PC-9 (cell line): ENCODE results near the gene ACAP3.

Experiments
- EZH2 ChIP-seq: fragments of 200-600 bp; sonication (generic); IDR thresholded peaks from 2 replicates; pipeline ENCODE4 v1.8.0; 2017; ENCODE audit warnings: antibody characterized with exemption, low read depth
- TF ChIP-seq, protein P1 (sequence below): fragments of 200-600 bp; sonication (generic); conservative IDR thresholded peaks from 2 replicates; pipeline ENCODE4 v1.6.1; 2017; ENCODE audit warnings: mixed run types, antibody characterized with exemption, mild to moderate bottlenecking, moderate library complexity

DNA sequence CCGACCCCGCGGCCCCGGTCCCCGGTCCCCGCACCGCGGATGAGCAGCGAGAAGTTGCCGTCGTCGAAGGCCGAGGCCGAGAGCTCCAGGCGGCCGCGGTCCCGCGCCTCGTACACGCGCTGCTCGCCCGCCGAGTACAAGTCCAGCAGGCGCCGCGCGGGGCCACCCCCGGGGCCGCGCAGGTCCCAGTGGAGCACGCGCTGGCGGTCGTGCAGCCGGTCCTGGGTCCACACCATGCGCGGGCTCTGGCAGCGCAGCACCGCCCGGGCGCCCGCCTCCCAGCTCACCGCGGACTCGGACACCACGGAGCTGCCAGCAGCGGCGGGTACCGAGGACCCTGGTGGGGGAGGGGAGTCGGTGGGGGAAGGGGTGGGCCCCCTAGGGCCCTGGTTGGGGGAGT is 47.7 kb upstream of the ACAP3 start:
- TF ChIP-seq, protein P1, sequence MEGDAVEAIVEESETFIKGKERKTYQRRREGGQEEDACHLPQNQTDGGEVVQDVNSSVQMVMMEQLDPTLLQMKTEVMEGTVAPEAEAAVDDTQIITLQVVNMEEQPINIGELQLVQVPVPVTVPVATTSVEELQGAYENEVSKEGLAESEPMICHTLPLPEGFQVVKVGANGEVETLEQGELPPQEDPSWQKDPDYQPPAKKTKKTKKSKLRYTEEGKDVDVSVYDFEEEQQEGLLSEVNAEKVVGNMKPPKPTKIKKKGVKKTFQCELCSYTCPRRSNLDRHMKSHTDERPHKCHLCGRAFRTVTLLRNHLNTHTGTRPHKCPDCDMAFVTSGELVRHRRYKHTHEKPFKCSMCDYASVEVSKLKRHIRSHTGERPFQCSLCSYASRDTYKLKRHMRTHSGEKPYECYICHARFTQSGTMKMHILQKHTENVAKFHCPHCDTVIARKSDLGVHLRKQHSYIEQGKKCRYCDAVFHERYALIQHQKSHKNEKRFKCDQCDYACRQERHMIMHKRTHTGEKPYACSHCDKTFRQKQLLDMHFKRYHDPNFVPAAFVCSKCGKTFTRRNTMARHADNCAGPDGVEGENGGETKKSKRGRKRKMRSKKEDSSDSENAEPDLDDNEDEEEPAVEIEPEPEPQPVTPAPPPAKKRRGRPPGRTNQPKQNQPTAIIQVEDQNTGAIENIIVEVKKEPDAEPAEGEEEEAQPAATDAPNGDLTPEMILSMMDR, result no peak
- no peak for TF ChIP-seq EZH2
